HG03066 (cell line): ENCODE results near the gene NAGLU.
A peak's percentile ranks its signal among the peaks of the same experiment; 100 is the strongest.

Source experiments
- ATAC-seq: cut with Tn5 transposase; IDR thresholded peaks from one replicate; pipeline ENCODE4 v1.9.1; 2021; ENCODE audit warnings: low read depth; ENCODE audit not compliant: unreplicated experiment

NAGLU gene

GRCh38 chr17:42536048-42536371, at the start of gene NAGLU:
TSS of gene NAGLU (plus strand) at chr17:42536241. CDS start at chr17:42536273, 32 bp downstream.
- peak; percentile 77 for ATAC-seq

- no peak for ATAC-seq
Observed at GRCh38 chr17:42488032-42488431, 48.0 kb upstream of the NAGLU start.

GRCh38 chr17:42493319-42493718, 42.7 kb upstream of the NAGLU start:
- no peak for ATAC-seq

DNA sequence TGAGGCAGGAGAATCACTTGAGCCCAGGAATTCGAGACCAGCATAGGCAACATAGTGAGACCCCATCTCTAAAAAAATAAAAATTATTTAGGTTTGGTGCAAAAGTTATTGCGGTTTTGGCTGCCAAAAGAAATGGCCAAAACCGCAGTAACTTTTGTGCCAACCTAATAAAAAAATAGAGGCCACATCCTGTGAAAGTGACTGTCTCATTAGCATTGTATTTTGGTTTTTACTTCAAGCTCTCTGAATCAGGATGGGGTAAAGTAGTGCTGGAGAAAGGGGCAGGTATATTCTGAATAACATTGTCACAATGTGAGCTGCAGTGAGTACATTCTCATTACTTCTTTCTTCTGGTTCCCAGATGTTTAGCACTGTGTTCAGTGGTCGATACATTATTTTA, 41.4 kb upstream of the NAGLU start:
- no peak for ATAC-seq

DNA sequence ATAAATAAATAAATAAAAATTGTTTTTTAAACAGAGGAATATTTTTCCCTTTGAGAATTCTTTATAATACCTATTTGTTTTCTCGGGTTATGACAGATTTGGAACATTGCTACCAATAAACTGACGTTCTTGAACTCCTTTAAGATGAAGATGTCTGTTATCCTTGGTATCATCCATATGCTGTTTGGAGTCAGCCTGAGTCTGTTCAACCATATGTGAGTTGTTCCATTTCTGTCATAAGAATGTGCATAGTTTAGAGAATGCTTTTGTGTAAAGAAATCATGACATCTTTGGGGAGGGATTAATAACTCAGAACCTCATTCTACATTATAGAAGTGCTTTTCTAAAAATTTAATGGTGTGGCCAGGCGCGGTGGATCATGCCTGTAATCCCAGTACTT, 37.2 kb upstream of the NAGLU start:
- ATAC-seq, result no peak

DNA sequence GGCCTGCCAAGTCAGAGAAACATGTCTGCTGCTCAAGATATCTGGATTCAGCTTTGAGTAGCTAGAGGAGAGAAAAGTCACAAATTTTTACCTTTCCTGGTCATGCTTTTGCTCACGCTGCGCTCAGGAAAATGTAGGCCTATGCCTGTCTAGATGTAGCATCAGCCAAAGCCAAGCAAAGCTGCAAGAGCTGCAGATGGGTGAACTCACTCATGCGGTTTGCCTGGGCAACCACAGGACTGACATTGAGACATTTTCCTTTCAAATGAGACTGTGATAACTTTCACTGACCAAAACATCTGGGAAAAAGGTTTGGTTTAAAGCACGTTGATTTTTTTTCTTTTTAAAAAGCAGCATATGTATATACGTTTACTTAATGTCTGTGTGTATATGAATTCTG, 34.0 kb upstream of the NAGLU start:
- ATAC-seq, result no peak

- ATAC-seq, result no peak
Observed at GRCh38 chr17:42502926-42503325, 33.1 kb upstream of the NAGLU start.

DNA sequence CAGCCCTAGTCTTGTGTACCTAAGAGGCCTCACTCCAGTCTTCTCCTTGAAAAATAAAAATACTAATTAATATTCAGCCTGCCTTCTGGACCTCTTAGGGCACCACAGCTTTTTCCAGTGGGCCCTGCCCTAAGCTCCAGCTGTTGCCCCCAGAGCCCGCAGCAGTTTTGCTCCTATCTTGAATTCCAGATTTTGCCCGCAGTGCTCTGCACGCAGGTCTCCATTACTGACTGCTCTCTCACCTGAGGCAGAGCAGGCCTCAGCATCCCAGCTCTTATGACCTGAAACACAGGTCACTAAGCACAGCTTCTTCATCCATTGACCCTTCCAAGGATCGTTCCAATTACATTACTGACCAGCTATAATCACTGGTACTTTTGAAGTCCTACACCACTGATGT, 28.4 kb upstream of the NAGLU start:
- ATAC-seq, result no peak

DNA sequence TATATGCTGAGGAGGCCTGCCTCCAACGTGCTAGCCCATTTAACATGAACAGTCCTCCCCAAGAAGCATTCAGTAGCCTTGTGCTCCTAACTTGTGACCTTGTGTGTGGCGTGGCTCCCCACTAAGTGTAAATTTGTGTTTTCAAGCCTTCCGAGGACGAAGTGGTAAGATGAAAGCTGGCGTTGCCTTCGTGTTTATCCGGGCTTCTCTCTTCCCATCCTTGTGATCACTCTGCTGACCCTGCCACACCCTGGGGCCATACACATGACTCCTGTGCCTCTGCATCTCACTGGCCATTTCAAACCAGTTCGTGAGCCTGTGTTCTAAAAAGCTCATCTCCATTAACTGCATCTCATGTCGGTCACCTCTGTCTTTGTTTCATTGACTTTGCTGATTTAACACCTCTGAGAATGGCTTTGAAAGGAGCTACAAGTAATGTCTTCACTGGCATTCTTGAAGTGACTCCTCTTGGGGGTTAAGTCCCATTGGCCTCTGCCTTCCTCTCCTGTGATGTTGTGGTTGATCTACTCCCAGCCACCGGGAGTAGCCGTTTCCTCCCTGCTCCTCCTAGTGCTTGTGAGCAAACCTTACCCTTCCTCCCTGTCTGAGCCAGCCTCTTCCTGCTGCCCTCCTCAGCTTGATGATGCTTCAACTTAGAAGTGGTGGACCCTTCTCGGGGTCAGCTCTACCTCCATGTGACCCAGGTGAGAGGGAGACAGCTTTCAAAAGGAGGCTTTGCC, 27.4 kb upstream of the NAGLU start:
- ATAC-seq, result no peak

GRCh38 chr17:42509409-42509808, 26.6 kb upstream of the NAGLU start:
- ATAC-seq, result no peak

DNA sequence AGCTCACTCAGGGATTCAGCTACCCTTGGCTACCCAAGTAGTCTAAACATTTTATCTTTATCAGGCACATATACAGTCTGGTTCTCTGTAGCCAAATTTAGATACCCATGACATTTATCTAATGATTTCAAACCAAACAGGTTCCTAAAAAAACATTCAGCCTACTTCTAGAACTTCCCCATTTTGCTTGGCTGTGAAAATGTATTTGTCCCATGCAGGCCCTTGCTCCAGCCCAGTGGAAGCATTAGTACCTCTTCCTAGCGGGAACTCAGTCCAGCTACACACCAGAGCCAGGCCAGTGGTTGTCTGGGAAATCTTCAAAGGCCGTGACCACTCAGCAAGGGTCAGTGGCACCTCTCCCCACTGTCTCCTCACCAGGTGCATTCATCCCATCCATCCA, 26.2 kb upstream of the NAGLU start:
- no peak for ATAC-seq

DNA sequence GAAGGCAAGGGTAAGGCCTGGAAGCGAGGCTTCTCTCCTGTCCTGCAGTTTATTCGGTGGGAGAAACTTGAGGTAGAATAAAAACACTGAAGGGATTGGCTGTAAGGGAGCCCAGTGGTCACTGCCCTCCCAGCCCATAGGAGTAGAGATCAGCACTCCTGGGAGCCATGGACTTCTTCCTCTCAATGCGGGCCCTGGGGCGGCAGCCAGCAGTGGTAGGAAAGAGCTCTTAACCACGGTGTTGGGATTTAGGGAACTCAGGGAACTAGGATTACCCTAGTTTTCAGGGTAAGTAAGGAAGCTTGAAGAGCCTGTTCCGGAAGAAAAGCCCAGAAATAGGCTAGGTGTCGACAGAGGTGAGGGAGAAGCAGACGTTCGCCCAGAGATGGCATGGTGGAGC, 23.8 kb upstream of the NAGLU start:
- ATAC-seq, result no peak

GRCh38 chr17:42512733-42513251, 23.2 kb upstream of the NAGLU start:
- no peak for ATAC-seq

DNA sequence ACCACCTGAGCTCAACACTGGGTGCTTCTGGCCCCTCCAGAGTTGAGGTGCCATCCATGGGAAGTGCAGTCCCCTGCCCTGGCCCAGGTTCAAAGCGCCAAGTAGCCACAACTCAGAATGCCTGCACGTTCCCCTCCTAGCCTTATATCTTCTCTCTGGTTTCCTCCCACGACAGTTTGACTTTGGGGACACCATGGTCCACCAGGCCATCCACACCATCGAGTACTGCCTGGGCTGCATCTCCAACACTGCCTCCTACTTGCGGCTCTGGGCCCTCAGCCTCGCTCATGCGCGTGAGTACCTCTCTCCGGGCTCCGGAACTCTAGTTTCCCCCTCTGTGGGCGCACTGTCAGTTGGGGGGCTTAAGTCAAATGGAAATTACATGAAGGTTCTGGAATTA, 22.4 kb upstream of the NAGLU start:
- ATAC-seq, result no peak

DNA sequence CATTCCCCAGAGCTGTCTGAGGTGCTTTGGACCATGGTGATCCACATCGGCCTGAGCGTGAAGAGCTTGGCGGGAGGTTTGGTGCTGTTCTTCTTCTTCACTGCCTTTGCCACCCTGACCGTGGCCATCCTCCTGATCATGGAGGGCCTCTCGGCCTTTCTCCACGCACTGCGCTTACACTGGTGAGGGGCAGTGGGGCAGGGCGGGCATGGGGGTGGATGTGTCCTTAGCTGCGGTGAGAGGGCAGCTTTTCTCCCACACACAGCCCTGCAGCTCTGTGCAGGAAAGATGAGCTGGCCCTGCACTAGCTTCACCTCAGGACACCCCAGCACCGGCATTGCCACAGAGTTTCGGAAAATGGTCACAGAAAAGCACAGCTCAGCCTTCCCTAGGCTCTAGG, 21.8 kb upstream of the NAGLU start:
- ATAC-seq, result no peak

- no peak for ATAC-seq
Observed at GRCh38 chr17:42514867-42515266, 21.2 kb upstream of the NAGLU start.

DNA sequence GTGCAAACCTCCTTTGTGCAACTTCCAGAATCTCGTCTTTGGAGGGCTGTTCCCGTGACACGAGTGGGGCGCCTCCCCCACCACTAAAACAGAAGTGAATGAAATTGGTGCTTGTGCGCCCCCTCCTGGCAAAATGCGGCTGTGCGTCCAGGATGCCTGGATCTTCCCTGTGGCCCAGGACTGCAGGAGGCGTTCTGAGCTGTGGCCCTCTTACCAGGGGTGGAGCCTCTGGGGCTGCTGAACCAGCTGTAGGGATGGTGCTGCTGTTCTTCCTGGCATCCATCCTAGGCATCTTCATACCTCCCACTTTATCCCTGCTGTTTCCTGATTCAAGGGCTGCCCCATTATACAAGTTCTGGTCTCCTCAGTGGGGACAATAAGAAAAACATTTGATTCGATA, 18.5 kb upstream of the NAGLU start:
- ATAC-seq, result no peak

GRCh38 chr17:42518046-42518754, 17.8 kb upstream of the NAGLU start:
- no peak for ATAC-seq

GRCh38 chr17:42518755-42519545, 17.1 kb upstream of the NAGLU start:
- ATAC-seq, result no peak

DNA sequence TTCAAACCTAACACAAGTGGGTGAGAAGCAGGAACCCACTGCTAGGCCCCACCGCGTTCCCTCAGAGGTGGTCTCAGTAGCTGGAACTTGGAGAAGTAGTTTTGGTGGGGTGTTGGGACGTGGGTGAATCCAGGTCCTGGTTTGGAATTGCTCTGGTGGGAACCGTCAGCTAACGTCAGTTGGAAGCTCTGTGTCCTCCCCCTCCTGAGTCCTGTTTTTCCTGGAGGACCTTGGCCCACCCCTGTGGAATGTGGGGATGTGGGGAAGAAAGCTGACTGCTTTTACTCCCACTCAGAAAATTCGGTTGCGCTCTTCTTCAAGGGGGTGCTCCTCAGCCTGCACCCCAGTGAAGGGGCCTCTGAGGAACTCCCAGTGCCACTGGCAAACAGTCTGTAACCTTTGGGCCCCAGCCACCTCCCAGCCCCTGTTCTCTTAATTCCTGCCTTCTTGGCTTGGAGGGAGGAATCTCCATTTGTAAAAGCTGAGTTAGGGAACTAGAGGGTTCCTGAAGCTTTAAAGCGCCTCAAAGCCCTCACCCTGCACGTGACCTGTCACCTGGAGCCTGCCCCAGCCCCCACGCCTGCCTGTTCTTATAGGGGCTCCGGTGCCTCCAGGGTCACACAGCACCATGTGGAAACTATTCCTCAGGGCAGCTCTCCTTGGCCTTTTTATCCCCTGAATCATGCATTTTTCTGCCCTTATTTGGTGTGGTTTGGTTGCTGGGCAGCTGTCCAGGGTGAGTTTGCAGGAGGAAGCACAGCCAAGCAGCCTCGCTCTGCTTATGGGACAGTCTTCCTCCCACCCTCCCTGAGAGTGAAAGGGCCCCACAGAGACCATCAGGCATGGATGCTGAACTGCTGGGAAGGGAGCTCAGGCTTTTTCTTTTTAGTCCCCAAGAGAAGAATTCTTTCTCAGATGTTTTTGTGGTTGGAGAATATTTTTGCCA, 16.2 kb upstream of the NAGLU start:
- ATAC-seq, result no peak
